NCI-H1417 treated with DMSO at 0.1 percent for 48 hours (cell line): Measurements from ENCODE around the gene CRLF1.

ENCODE experiments used
- DNase-seq: peaks from one replicate; lab custom pipeline; 2025; lab: John Stamatoyannopoulos, UW

The CRLF1 gene

GRCh38 chr19:18557411-18558201 is 49.0 kb downstream of the CRLF1 start, which contains the start of gene KXD1:
Gene KXD1 (plus strand): TSS chr19:18557870. CDS start chr19:18562057, 4,187 bp downstream.
- DNase-seq: peak; percentile 89

GRCh38 chr19:18551631-18552030 is 55.0 kb downstream of the CRLF1 start:
- DNase-seq: no peak

- DNase-seq: no peak
Measured at GRCh38 chr19:18543814-18544475, 62.7 kb downstream of the CRLF1 start.
